ENCODE results near the gene FGD6.

FGD6 gene

DNA sequence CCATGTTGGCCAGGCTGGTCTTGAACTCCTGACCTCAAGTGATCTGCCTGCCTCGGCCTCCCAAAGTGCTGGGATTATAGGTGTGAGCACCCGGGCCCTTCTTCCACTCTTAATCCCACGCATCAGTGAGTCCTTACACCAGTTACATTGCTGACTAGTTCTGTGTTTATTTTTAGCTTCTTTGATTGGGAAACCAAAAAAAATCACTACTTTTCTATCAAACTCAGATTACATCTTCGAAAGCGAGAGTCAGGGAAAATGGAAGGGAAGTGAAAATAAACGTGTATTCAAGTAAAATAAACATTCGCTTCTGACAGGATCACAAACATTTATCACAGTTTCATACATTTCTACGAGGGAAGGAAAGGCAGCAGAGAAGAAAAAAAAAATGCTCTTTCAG is 32.2 kb downstream of the FGD6 start:
- Histone ChIP-seq H3K27ac (no peak overlapping the region), H3K27me3 (no peaks in the 10 kb centered on the region), H4K20me1 (no peaks in the 10 kb centered on the region), H3K4me1 (no peaks in the 10 kb centered on the region), H3K36me3 (peaks cover 4% of the 10 kb centered on the region; the same call in 1 of the 2 replicates), H3K9me3 (no peaks in the 10 kb centered on the region), H3K4me3 (no peak overlapping the region), H3K4me2 (no peak overlapping the region), H3K9ac (no peak overlapping the region)
- TF ChIP-seq Cebpa-rat (IDR thresholded peaks at IDR 0.05) = no peak

- no peak overlapping the region for H3K9ac ChIP-seq
- H3K4me3 ChIP-seq = no peak overlapping the region
- H3K4me1 ChIP-seq = no peaks in the 10 kb centered on the region
- H3K27ac ChIP-seq = no peak overlapping the region
- peaks cover 4% of the 10 kb centered on the region; the same call in 1 of the 2 replicates for H3K36me3 ChIP-seq
- TF ChIP-seq Cebpa-rat (IDR thresholded peaks at IDR 0.05) = no peak
- no peak overlapping the region for H3K4me2 ChIP-seq
- H4K20me1 ChIP-seq = no peaks in the 10 kb centered on the region
- no peaks in the 10 kb centered on the region for H3K9me3 ChIP-seq
- H3K27me3 ChIP-seq = no peaks in the 10 kb centered on the region
Measured at GRCh38 chr12:95184121-95184520, 33.1 kb downstream of the FGD6 start.

DNA sequence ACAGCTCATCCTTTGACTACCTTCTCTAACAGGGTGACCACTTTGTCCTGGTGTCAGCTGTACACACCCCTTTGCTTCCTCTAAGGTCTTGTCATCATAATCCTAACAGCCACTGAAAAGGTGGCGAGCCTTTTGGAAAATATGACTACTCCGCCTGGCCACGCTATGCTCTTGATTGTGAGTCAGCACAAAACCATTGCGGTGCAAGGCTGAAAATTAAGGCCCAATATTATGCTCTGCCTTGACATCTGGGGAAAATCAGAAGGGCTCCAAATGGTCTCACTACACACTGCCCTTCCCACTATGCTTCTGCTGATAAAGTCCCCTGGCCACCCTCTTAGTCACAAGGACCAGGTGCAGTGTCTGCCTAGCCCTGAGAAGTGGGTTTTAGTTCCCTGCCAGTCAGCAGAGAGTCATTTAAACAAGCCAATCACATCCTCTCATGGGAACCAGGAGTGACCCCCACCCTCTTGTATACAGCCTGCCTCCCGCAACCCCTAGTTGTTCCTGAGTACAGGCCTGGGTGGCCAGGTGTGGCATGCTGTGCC is 34.3 kb downstream of the FGD6 start:
- H3K4me1 ChIP-seq = no peaks in the 10 kb centered on the region
- peaks cover 4% of the 10 kb centered on the region; the same call in 1 of the 2 replicates for H3K36me3 ChIP-seq
- no peaks in the 10 kb centered on the region for H3K9me3 ChIP-seq
- H4K20me1 ChIP-seq = no peaks in the 10 kb centered on the region
- no peak for TF ChIP-seq Cebpa-rat (IDR thresholded peaks at IDR 0.05)
- no peak overlapping the region for H3K9ac ChIP-seq
- no peaks in the 10 kb centered on the region for H3K27me3 ChIP-seq
- H3K4me3 ChIP-seq = no peak overlapping the region
- no peak overlapping the region for H3K4me2 ChIP-seq
- no peak overlapping the region for H3K27ac ChIP-seq

GRCh38 chr12:95181103-95181502 is 36.2 kb downstream of the FGD6 start:
- no peaks in the 10 kb centered on the region for H3K4me1 ChIP-seq
- H4K20me1 ChIP-seq = no peaks in the 10 kb centered on the region
- H3K27me3 ChIP-seq = no peaks in the 10 kb centered on the region
- H3K27ac ChIP-seq = no peak overlapping the region
- no peak overlapping the region for H3K4me3 ChIP-seq
- H3K36me3 ChIP-seq = peaks cover 4% of the 10 kb centered on the region; the same call in 1 of the 2 replicates
- no peak overlapping the region for H3K4me2 ChIP-seq
- H3K9ac ChIP-seq = no peak overlapping the region
- TF ChIP-seq Cebpa-rat (IDR thresholded peaks at IDR 0.05) = no peak
- no peaks in the 10 kb centered on the region for H3K9me3 ChIP-seq

- Histone ChIP-seq H3K4me1 (no peaks in the 10 kb centered on the region), H3K36me3 (peaks cover 4% of the 10 kb centered on the region; the same call in 1 of the 2 replicates), H3K27me3 (no peaks in the 10 kb centered on the region), H3K9ac (no peak overlapping the region), H3K4me3 (no peak overlapping the region), H3K9me3 (no peaks in the 10 kb centered on the region), H3K27ac (no peak overlapping the region), H4K20me1 (no peaks in the 10 kb centered on the region), H3K4me2 (no peak overlapping the region)
- no peak for TF ChIP-seq Cebpa-rat (IDR thresholded peaks at IDR 0.05)
Measured at GRCh38 chr12:95179011-95179410, 38.3 kb downstream of the FGD6 start.

- Histone ChIP-seq H3K36me3 (peaks cover 1% of the 10 kb centered on the region; the same call in 1 of the 2 replicates), H3K9ac (no peak overlapping the region)
Measured at GRCh38 chr12:95178136-95178535, 39.1 kb downstream of the FGD6 start.

GRCh38 chr12:95177201-95177768 is 40.0 kb downstream of the FGD6 start:
- H3K27me3 ChIP-seq = no peaks in the 10 kb centered on the region
- no peaks in the 10 kb centered on the region for H3K9me3 ChIP-seq
- H3K4me1 ChIP-seq = no peaks in the 10 kb centered on the region
- no peak overlapping the region for H3K4me3 ChIP-seq
- H4K20me1 ChIP-seq = no peaks in the 10 kb centered on the region
- no peak overlapping the region for H3K27ac ChIP-seq
- no peak for TF ChIP-seq Cebpa-rat (IDR thresholded peaks at IDR 0.05)
- no peak overlapping the region for H3K9ac ChIP-seq
- H3K36me3 ChIP-seq = no peaks in the 10 kb centered on the region
- H3K4me2 ChIP-seq = no peak overlapping the region

More at GRCh38 chr12:95178136-95178535, 39.1 kb downstream of the FGD6 start:
- Histone ChIP-seq H3K27ac (no peak overlapping the region), H3K27me3 (no peaks in the 10 kb centered on the region), H3K4me1 (no peaks in the 10 kb centered on the region), H3K4me3 (no peak overlapping the region), H4K20me1 (no peaks in the 10 kb centered on the region), H3K9me3 (no peaks in the 10 kb centered on the region), H3K4me2 (no peak overlapping the region)
- no peak for TF ChIP-seq Cebpa-rat (IDR thresholded peaks at IDR 0.05)

DNA sequence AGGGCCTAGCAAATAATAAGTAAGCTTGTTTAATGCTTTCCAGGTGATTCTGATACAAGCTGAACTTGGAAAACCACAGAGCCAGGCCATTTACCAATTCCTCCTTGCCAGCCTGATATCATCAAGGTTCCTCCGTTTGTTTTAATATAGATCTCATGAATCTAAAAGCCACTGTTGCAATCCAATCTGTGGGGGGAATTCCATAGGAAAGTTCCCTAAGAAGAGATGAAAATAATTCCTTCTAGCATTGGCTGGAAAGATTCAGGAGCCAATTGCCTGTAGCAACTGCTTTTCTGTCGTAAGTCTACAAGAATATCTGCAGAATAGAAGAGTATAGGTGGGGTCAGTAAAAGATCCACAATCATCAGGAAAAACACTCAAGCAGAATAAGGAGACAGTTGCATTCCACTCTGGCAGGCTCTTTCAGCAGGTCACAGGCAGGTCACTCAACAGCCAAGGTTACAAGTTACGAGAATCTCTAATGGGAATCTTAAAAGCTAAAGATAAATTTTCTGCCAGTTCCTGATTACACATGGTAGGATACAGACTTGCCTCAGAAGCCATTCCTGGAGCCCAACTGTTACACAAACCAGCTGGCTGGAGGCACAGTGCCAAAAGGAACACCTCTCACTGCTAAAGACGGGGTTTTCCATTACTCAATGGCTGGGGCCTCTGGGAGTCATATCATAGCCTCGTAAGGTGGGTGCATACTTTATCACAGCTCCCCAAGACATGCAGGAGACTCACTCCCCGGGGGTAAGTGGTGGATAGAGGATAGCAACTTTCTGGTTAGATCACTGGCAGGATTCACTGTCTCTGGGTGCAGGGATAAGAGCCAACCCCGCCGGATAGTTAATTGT is 43.6 kb downstream of the FGD6 start:
- no peaks in the 10 kb centered on the region for H3K4me1 ChIP-seq
- no peaks in the 10 kb centered on the region for H3K9me3 ChIP-seq
- TF ChIP-seq Cebpa-rat (IDR thresholded peaks at IDR 0.05) = no peak
- 0 out of 2 replicates have a peak, but pooled peaks cover 14% of the 10 kb centered on the region for H3K36me3 ChIP-seq
- H3K27ac ChIP-seq = no peak overlapping the region
- no peaks in the 10 kb centered on the region for H3K27me3 ChIP-seq
- H4K20me1 ChIP-seq = no peaks in the 10 kb centered on the region
- no peak overlapping the region for H3K9ac ChIP-seq
- no peak overlapping the region for H3K4me3 ChIP-seq
- H3K4me2 ChIP-seq = no peak overlapping the region

GRCh38 chr12:95169368-95169767 is 47.9 kb downstream of the FGD6 start:
- no peak overlapping the region for H3K4me3 ChIP-seq
- 0 out of 2 replicates have a peak, but pooled peaks cover 14% of the 10 kb centered on the region for H3K36me3 ChIP-seq
- no peaks in the 10 kb centered on the region for H3K27me3 ChIP-seq
- no peak overlapping the region for H3K27ac ChIP-seq
- H4K20me1 ChIP-seq = no peaks in the 10 kb centered on the region
- no peak overlapping the region for H3K9ac ChIP-seq
- H3K4me2 ChIP-seq = no peak overlapping the region
- no peaks in the 10 kb centered on the region for H3K9me3 ChIP-seq
- no peaks in the 10 kb centered on the region for H3K4me1 ChIP-seq
- no peak for TF ChIP-seq Cebpa-rat (IDR thresholded peaks at IDR 0.05)

GRCh38 chr12:95168746-95169145 is 48.5 kb downstream of the FGD6 start:
- no peak overlapping the region for H3K9ac ChIP-seq
- no peak for TF ChIP-seq Cebpa-rat (IDR thresholded peaks at IDR 0.05)
- H3K4me2 ChIP-seq = no peak overlapping the region

More at GRCh38 chr12:95168746-95169145, 48.5 kb downstream of the FGD6 start:
- H3K9me3 ChIP-seq = no peaks in the 10 kb centered on the region
- H3K27me3 ChIP-seq = no peaks in the 10 kb centered on the region
- no peaks in the 10 kb centered on the region for H4K20me1 ChIP-seq
- H3K4me3 ChIP-seq = no peak overlapping the region
- H3K27ac ChIP-seq = no peak overlapping the region
- H3K36me3 ChIP-seq = 0 out of 2 replicates have a peak, but pooled peaks cover 14% of the 10 kb centered on the region
- H3K4me1 ChIP-seq = no peaks in the 10 kb centered on the region

Measured in BLaER1 (cell line).